GM12872 (cell line): Measurements from ENCODE around the gene KRT222.

Experiments
- CTCF ChIP-seq: IDR thresholded peaks from 3 replicates; pipeline ENCODE4 v1.5.1; 2011; ENCODE audit warnings: low read depth, mild to moderate bottlenecking, low read length, moderate library complexity; ENCODE audit not compliant: insufficient read depth

Gene KRT222

GRCh38 chr17:40680998-40681397, 16.0 kb upstream of the KRT222 start:
- TF ChIP-seq CTCF, result no peak

GRCh38 chr17:40679523-40679907, 14.5 kb upstream of the KRT222 start:
- no peak for TF ChIP-seq CTCF

GRCh38 chr17:40678902-40679522, 14.0 kb upstream of the KRT222 start:
- TF ChIP-seq CTCF, result no peak

- no peak for TF ChIP-seq CTCF
These were observed 10.9 kb upstream of the KRT222 start for GRCh38 chr17:40675905-40676304.

- TF ChIP-seq CTCF, result no peak
These were observed 7.7 kb upstream of the KRT222 start for GRCh38 chr17:40672654-40673053.

GRCh38 chr17:40671282-40671681, 6.3 kb upstream of the KRT222 start:
- TF ChIP-seq CTCF, result no peak

GRCh38 chr17:40666331-40666730, 1.4 kb upstream of the KRT222 start:
- no peak for TF ChIP-seq CTCF
